SK-N-SH (cell line): ENCODE data around the gene CYB5D1. TPM values are rescaled to one million over a fixed set of nuclear protein-coding genes. Genes with fewer than 3 reads are reported as not detected.
A peak's percentile ranks its signal among the peaks of the same experiment; 100 is the strongest.

ENCODE experiments used
- CTCF ChIA-PET: fragments of 300-600, 350-600 bp; formaldehyde crosslinking; extraction: SDS; loops from one replicate; lab custom pipeline; 2021; lab: Yijun Ruan, JAX
- POLR2A ChIA-PET: fragments of 350-600 bp; sonication (Branson Sonifier 250); formaldehyde crosslinking; extraction: SDS; loops from one replicate; lab custom pipeline; 2020; ENCODE audit warnings: antibody characterized with exemption, inconsistent platforms; lab: Yijun Ruan, JAX
- DNase-seq: peaks from one replicate; pipeline ENCODE4 v3.0.0; 2012
- H2AFZ ChIP-seq: fragments of 200-600 bp; sonication (generic); 2 replicates; pipeline ENCODE4 v1.8.1; 2016; ENCODE audit warnings: antibody characterized with exemption, mild to moderate bottlenecking, low read depth
- H3F3A ChIP-seq: fragments of 200-600 bp; sonication (generic); replicated peaks from 2 replicates; pipeline ENCODE3; 2016; ENCODE audit warnings: antibody characterized with exemption, mild to moderate bottlenecking; ENCODE audit not compliant: insufficient read depth
- H3K27ac ChIP-seq, 2 experiments: fragments of 200-500 bp in 1 of 2; fragments of 200-600 bp in 1 of 2; sonication (Bioruptor generic) in 1 of 2; sonication (generic), shearing (Covaris generic) in 1 of 2; 2 replicates each; pipeline versions ENCODE4 v1.5.1 to v1.6.1; 2014 to 2016; ENCODE audit warnings: low read depth in 2 of 2, inconsistent platforms in 1 of 2, low read length in 1 of 2, mild to moderate bottlenecking in 1 of 2, mixed read lengths in 1 of 2
- H3K27me3 ChIP-seq: fragments of 200-600 bp; sonication (generic), shearing (Covaris generic); 2 replicates; pipeline ENCODE4 v1.6.1; 2016; ENCODE audit warnings: mixed run types; ENCODE audit not compliant: insufficient read depth
- H3K36me3 ChIP-seq, 2 experiments: fragments of 200-500 bp in 1 of 2; fragments of 200-600 bp in 1 of 2; sonication (Bioruptor generic) in 1 of 2; sonication (generic) in 1 of 2; replicated peaks in 1 of 2; 2 replicates each; pipeline versions ENCODE3 to v1.5.1; 2014 to 2016; ENCODE audit warnings: low read length in 1 of 2, mild to moderate bottlenecking in 1 of 2; ENCODE audit not compliant: insufficient read depth in 2 of 2, control insufficient read depth in 1 of 2
- H3K4me1 ChIP-seq, 2 experiments: fragments of 200-500 bp in 1 of 2; fragments of 200-600 bp in 1 of 2; sonication (Bioruptor generic) in 1 of 2; sonication (generic), shearing (Covaris generic) in 1 of 2; 2 replicates each; pipeline versions ENCODE4 v1.5.1 to v1.6.1; 2014 to 2016; ENCODE audit warnings: low read depth in 1 of 2, low read length in 1 of 2, mixed run types in 1 of 2; ENCODE audit not compliant: insufficient read depth in 2 of 2, control insufficient read depth in 1 of 2
- H3K4me2 ChIP-seq: fragments of 200-600 bp; sonication (generic), shearing (Covaris generic); 2 replicates; pipeline ENCODE4 v1.6.1; 2017; ENCODE audit warnings: mixed run types
- H3K4me3 ChIP-seq, 2 experiments: fragments of 200-500 bp in 1 of 2; fragments of 200-600 bp in 1 of 2; sonication (Bioruptor generic) in 1 of 2; sonication (generic), shearing (Covaris generic) in 1 of 2; 2 replicates each; pipeline versions ENCODE4 v1.5.1 to v1.8.1; 2014 to 2016; ENCODE audit warnings: low read depth in 2 of 2, inconsistent platforms in 1 of 2, low read length in 1 of 2, mild to moderate bottlenecking in 1 of 2, mixed read lengths in 1 of 2, moderate library complexity in 1 of 2
- H3K79me2 ChIP-seq: fragments of 200-600 bp; sonication (generic); 2 replicates; pipeline ENCODE4 v1.8.1; 2017; ENCODE audit warnings: mild to moderate bottlenecking; ENCODE audit not compliant: insufficient read depth
- H3K9ac ChIP-seq: fragments of 200-600 bp; sonication (generic); 2 replicates; pipeline ENCODE4 v1.6.1; 2017; ENCODE audit warnings: mixed run types
- H3K9me2 ChIP-seq: fragments of 200-600 bp; sonication (generic); 2 replicates; pipeline ENCODE4 v1.6.1; 2017; ENCODE audit warnings: mixed run types
- H3K9me3 ChIP-seq: fragments of 200-600 bp; sonication (generic); 2 replicates; pipeline ENCODE4 v1.6.1; 2017; ENCODE audit warnings: mixed run types, mild to moderate bottlenecking, moderate library complexity
- H4K20me1 ChIP-seq: fragments of 200-600 bp; sonication (generic); 2 replicates; pipeline ENCODE4 v1.6.1; 2017; ENCODE audit warnings: mild to moderate bottlenecking, mixed run types; ENCODE audit not compliant: insufficient read depth
- CHD2 ChIP-seq: fragments of 150-350 bp; IDR thresholded peaks from 2 replicates; pipeline ENCODE4 v1.6.1; 2018; ENCODE audit warnings: low read length; ENCODE audit not compliant: partially characterized antibody
- ELF1 ChIP-seq: IDR thresholded peaks from 2 replicates; pipeline ENCODE4 v1.4.0; 2012
- FOSL2 ChIP-seq: IDR thresholded peaks from 2 replicates; pipeline ENCODE4 v1.4.0; 2012; ENCODE audit warnings: low read depth, mild to moderate bottlenecking, moderate library complexity, borderline replicate concordance
- FOXJ3 ChIP-seq: sonication (generic); formaldehyde crosslinking; IDR thresholded peaks from 2 replicates; pipeline ENCODE4 v1.5.1; 2020; ENCODE audit warnings: mild to moderate bottlenecking, missing genetic modification reagents
- FOXM1 ChIP-seq: IDR thresholded peaks from 2 replicates; pipeline ENCODE4 v1.4.0; 2012; ENCODE audit warnings: low read depth, mild to moderate bottlenecking
- IRF3 ChIP-seq: fragments of 150-350 bp; IDR thresholded peaks from 2 replicates; pipeline ENCODE4 v1.6.1; 2016; ENCODE audit warnings: mild to moderate bottlenecking, low read depth, low read length
- JUND ChIP-seq: IDR thresholded peaks from 2 replicates; pipeline ENCODE4 v1.4.0; 2012
- MEF2A ChIP-seq: IDR thresholded peaks from 2 replicates; pipeline ENCODE4 v1.4.0; 2012; ENCODE audit warnings: low read depth, borderline replicate concordance
- NFIC ChIP-seq: IDR thresholded peaks from 2 replicates; pipeline ENCODE4 v1.4.0; 2012; ENCODE audit warnings: borderline replicate concordance
- NRF1 ChIP-seq: IDR thresholded peaks from 2 replicates; pipeline ENCODE4 v1.6.1; 2012; ENCODE audit warnings: low read depth, mild to moderate bottlenecking, low read length
- POLR2AphosphoS5 ChIP-seq: IDR thresholded peaks from 2 replicates; pipeline ENCODE4 v1.6.1; 2012; ENCODE audit warnings: low read depth, low read length
- RAD21 ChIP-seq: IDR thresholded peaks from 2 replicates; pipeline ENCODE4 v1.6.1; 2012; ENCODE audit warnings: mild to moderate bottlenecking, low read length
- RFX5 ChIP-seq: IDR thresholded peaks from 2 replicates; pipeline ENCODE4 v1.6.1; 2012; ENCODE audit warnings: mild to moderate bottlenecking, improper control_type of control experiment, low read length
- SIN3A ChIP-seq: IDR thresholded peaks from 2 replicates; pipeline ENCODE4 v1.6.1; 2012; ENCODE audit warnings: low read depth, mild to moderate bottlenecking, low read length, moderate library complexity, borderline replicate concordance
- SMC3 ChIP-seq: IDR thresholded peaks from 2 replicates; pipeline ENCODE4 v1.6.1; 2012; ENCODE audit warnings: low read depth, low read length, improper control_type of control experiment
- TAF1 ChIP-seq: IDR thresholded peaks from 2 replicates; pipeline ENCODE4 v1.6.1; 2012; ENCODE audit warnings: low read depth, mild to moderate bottlenecking, low read length, moderate library complexity, borderline replicate concordance
- TEAD4 ChIP-seq: IDR thresholded peaks from 2 replicates; pipeline ENCODE4 v1.4.0; 2012; ENCODE audit warnings: mild to moderate bottlenecking, borderline replicate concordance; ENCODE audit not compliant: insufficient read depth
- USF1 ChIP-seq: IDR thresholded peaks from 2 replicates; pipeline ENCODE4 v1.4.0; 2012; ENCODE audit warnings: low read depth, borderline replicate concordance
- YY1 ChIP-seq: IDR thresholded peaks from 2 replicates; pipeline ENCODE4 v1.4.0; 2012; ENCODE audit warnings: low read depth, mild to moderate bottlenecking
- WGBS: methylation state at CpG from one replicate; pipeline ENCODE4 v1.1.6; 2017; ENCODE audit warnings: low lambda C conversion rate; 5-methylcytosine and 5-hydroxymethylcytosine counted together
- polyA plus RNA-seq, 3 experiments: library from polyadenylated mRNA; depleted of rRNA; stranded (reverse); fragments of >200 nt; gene quantifications; 2 replicates each; pipeline ENCODE4 v1.2.3, GENCODE V29; 2012
- TF ChIP-seq, protein P1 (sequence below): IDR thresholded peaks from 2 replicates; pipeline ENCODE4; 2012
- TF ChIP-seq, protein P2 (sequence below): IDR thresholded peaks from 2 replicates; pipeline ENCODE4 v1.6.1; 2012; ENCODE audit warnings: mild to moderate bottlenecking, low read depth, low read length, moderate library complexity

Gene CYB5D1
- polyA plus RNA-seq, 1 of the 3 experiments (the other 2 are of a cell fraction): 8.8 TPM

DNA sequence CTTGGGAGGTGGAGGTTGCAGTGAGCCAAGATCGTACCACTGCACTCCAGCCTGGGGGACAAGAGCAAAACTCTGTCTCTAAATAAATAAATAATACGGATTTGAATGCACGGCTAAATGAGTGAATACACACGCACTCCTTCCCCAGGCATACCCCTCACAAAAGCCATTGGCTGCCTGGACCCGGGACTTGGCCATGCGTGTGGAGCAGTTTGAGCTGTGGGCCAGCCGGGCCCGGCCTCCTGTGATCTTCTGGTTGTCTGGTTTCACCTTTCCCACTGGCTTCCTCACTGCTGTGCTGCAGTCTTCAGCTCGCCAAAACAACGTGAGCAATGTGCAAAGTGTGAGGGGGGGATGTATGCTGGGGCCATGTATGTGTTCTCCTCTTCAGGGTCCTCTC, 25.4 kb upstream of the CYB5D1 start:
- Histone ChIP-seq H3K4me3 (no peak overlapping the region), H3K9me2 (no peaks in the 10 kb centered on the region), H2AFZ (no peak overlapping the region), H3K27me3 (peaks cover 7% of the 10 kb centered on the region), H3K27ac (no peak overlapping the region), H3K4me2 (no peak overlapping the region), H3K9ac (no peak overlapping the region), H3K36me3 (no peaks in the 10 kb centered on the region), H3K4me1 (peaks cover 5 to 9% of the 10 kb centered on the region in 2 experiments; a peak in 3 of 4 replicates), H3K9me3 (no peaks in the 10 kb centered on the region), H4K20me1 (no peaks in the 10 kb centered on the region), H3F3A (peaks cover 15% of the 10 kb centered on the region), H3K79me2 (peaks cover 9% of the 10 kb centered on the region)
- no peak for DNase-seq
- WGBS: 87% methylated on average over 10 of the region's 10 CpGs
- TF ChIP-seq FOXM1: no peak
- no peak for TF ChIP-seq FOSL2
- TF ChIP-seq MEF2A: no peak
- TF ChIP-seq IRF3: no peak
- no peak for TF ChIP-seq TAF1
- ChIA-PET POLR2A (interaction anchor here (1.2 to 1.6 kb wide), 2 partner anchors 10 to 13 kb away, joined by 3 to 5 read pairs; no protein-coding TSS in a partner anchor), CTCF (interaction anchor here (0.6 to 6.5 kb wide), 11 partner anchors 9 to 325 kb away, joined by 3 to 79 read pairs (median 3); partner anchors contain the start of genes CYB5D1, NAA38 and TMEM88)

DNA sequence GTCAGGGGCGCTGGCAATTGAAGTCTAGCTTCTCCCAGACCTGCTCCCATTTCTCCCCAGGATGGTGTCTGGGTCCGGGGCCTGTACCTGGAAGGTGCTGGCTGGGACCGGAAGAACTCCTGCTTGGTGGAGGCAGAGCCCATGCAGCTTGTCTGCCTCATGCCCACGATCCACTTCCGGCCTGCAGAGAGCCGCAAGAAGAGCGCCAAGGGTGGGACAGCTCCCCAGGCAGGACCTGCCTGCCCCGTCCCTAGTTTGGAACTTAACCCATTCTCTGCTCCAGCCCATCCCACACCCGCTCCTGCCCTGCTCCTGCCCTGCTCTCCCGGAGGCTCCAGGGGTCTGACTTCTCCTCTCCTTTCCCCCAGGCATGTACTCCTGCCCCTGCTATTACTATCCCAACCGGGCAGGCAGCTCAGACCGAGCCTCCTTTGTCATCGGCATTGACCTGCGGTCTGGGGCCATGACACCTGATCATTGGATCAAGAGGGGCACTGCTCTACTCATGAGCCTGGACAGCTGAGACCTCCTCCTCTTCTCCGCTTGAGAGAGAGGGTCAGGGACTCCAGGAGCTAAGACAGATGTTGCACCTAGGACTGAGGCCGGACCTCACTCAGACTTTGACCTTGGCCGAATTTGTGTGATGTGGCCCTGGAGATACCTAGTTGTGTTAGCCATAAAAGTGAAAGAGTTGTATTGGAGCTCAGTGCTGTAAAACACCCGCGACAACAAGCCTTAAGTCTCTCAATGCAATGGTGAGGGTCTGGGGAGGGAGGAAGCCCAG, 24.6 kb upstream of the CYB5D1 start:
- Histone ChIP-seq H3K4me3 (peak overlapping the region; percentile 76 to 90; a peak in 3 of 4 replicates), H3K9ac (no peak overlapping the region; the same call in 1 of the 2 replicates), H3K36me3 (no peaks in the 10 kb centered on the region), H3K9me3 (no peaks in the 10 kb centered on the region), H3F3A (peaks cover 20% of the 10 kb centered on the region), H3K9me2 (no peaks in the 10 kb centered on the region), H3K4me1 (peaks cover 5 to 9% of the 10 kb centered on the region in 2 experiments; a peak in 3 of 4 replicates), H3K27me3 (peaks cover 7% of the 10 kb centered on the region), H3K27ac (peak overlapping the region; percentile 54 to 99; a peak in 1 of 4 replicates), H3K79me2 (peaks cover 15% of the 10 kb centered on the region), H3K4me2 (peak overlapping the region; percentile 99), H4K20me1 (no peaks in the 10 kb centered on the region), H2AFZ (peak overlapping the region; percentile 67; the same call in 1 of the 2 replicates)
- 65% methylated on average over 15 of the region's 19 CpGs for WGBS
- CTCF ChIA-PET: interaction anchor here (0.6 to 6.5 kb wide), 15 partner anchors 10 to 325 kb away, joined by 3 to 79 read pairs (median 3); partner anchors contain the start of genes CYB5D1, NAA38 and TMEM88
- POLR2A ChIA-PET: interaction anchor here (0.9 to 3.2 kb wide), 6 partner anchors 9 to 146 kb away, joined by 3 to 19 read pairs (median 4); partner anchors contain the start of genes NAA38 and TP53
- no peak for DNase-seq
- TF ChIP-seq MEF2A (no peak), NFIC (no peak), RFX5 (no peak), SIN3A (no peak), SMC3 (no peak), USF1 (no peak), CHD2 (no peak), TEAD4 (no peak), JUND (no peak), RAD21 (no peak), FOXJ3 (CRISPR knock-in tag) (no peak), ELF1 (no peak), YY1 (no peak), NRF1 (no peak), POLR2AphosphoS5 (no peak)
- TF ChIP-seq, protein P1, sequence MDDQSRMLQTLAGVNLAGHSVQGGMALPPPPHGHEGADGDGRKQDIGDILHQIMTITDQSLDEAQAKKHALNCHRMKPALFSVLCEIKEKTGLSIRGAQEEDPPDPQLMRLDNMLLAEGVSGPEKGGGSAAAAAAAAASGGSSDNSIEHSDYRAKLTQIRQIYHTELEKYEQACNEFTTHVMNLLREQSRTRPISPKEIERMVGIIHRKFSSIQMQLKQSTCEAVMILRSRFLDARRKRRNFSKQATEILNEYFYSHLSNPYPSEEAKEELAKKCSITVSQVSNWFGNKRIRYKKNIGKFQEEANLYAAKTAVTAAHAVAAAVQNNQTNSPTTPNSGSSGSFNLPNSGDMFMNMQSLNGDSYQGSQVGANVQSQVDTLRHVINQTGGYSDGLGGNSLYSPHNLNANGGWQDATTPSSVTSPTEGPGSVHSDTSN: no peak
- TF ChIP-seq, protein P2, sequence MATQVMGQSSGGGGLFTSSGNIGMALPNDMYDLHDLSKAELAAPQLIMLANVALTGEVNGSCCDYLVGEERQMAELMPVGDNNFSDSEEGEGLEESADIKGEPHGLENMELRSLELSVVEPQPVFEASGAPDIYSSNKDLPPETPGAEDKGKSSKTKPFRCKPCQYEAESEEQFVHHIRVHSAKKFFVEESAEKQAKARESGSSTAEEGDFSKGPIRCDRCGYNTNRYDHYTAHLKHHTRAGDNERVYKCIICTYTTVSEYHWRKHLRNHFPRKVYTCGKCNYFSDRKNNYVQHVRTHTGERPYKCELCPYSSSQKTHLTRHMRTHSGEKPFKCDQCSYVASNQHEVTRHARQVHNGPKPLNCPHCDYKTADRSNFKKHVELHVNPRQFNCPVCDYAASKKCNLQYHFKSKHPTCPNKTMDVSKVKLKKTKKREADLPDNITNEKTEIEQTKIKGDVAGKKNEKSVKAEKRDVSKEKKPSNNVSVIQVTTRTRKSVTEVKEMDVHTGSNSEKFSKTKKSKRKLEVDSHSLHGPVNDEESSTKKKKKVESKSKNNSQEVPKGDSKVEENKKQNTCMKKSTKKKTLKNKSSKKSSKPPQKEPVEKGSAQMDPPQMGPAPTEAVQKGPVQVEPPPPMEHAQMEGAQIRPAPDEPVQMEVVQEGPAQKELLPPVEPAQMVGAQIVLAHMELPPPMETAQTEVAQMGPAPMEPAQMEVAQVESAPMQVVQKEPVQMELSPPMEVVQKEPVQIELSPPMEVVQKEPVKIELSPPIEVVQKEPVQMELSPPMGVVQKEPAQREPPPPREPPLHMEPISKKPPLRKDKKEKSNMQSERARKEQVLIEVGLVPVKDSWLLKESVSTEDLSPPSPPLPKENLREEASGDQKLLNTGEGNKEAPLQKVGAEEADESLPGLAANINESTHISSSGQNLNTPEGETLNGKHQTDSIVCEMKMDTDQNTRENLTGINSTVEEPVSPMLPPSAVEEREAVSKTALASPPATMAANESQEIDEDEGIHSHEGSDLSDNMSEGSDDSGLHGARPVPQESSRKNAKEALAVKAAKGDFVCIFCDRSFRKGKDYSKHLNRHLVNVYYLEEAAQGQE: no peak
